Measurements from ENCODE around the gene PDAP1.

DNA sequence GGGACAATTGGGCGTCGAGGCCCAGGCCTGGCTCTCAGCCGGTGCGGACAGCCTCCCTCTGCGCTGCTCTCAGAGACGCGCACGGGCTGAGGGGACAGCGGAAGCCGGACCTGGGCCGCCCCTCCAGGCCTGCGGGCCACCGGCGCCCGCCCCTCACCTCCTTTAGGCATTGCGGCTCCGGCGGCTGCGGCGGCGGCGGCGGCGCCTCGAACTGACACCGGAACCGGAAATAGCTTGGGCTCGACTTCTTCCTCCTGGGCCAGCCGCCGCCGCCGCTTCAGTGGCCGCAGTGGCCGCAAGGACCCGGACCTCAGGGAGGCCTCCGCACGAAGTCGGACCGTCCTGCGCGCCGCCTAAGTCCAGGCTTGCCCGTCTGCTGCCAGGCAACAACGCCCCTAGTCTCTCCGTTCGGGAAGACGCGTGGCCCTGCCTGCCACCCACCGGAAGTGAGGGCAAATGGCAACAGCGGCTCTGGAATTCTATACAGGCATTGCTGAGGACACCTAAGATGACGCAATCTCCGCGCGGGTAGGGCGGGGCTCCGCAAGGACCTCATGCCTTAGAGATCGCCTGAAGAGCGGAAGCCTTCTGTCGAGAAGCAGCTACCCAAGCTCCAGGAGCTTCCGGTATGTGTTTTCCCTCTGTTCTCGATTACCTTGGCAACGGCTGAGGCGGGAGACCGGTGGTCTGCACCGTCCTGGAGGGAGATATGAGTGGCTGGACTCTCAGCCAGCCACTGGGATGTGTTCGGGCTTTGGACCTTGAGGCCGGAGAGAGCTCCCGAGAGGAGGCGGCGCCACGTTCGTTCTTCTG is at the start of gene PDAP1, which contains the start of gene BUD31:
- TF ChIP-seq, protein P1, sequence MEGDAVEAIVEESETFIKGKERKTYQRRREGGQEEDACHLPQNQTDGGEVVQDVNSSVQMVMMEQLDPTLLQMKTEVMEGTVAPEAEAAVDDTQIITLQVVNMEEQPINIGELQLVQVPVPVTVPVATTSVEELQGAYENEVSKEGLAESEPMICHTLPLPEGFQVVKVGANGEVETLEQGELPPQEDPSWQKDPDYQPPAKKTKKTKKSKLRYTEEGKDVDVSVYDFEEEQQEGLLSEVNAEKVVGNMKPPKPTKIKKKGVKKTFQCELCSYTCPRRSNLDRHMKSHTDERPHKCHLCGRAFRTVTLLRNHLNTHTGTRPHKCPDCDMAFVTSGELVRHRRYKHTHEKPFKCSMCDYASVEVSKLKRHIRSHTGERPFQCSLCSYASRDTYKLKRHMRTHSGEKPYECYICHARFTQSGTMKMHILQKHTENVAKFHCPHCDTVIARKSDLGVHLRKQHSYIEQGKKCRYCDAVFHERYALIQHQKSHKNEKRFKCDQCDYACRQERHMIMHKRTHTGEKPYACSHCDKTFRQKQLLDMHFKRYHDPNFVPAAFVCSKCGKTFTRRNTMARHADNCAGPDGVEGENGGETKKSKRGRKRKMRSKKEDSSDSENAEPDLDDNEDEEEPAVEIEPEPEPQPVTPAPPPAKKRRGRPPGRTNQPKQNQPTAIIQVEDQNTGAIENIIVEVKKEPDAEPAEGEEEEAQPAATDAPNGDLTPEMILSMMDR (IDR thresholded peaks at IDR 0.05): no peak
- TF ChIP-seq POLR2A (IDR thresholded peaks at IDR 0.05): peak in 1 of 2 donors; percentile 47

Data from lower leg skin (tissue), 3 donors.